GM12892 (cell line): ENCODE measurements around the gene TTC24.
A peak's percentile ranks its signal among the peaks of the same experiment; 100 is the strongest.

ENCODE experiments used
- POLR2A ChIP-seq: IDR thresholded peaks from 2 replicates; pipeline ENCODE4 v1.6.1; 2011; ENCODE audit warnings: low read depth, low read length, control low read depth
- POLR2AphosphoS5 ChIP-seq: IDR thresholded peaks from 2 replicates; pipeline ENCODE4 v1.6.1; 2011; ENCODE audit warnings: low read depth, low read length, control low read depth
- TAF1 ChIP-seq: IDR thresholded peaks from 2 replicates; pipeline ENCODE4 v1.6.1; 2011; ENCODE audit warnings: low read depth, mild to moderate bottlenecking, control low read depth, low read length, borderline replicate concordance

DNA sequence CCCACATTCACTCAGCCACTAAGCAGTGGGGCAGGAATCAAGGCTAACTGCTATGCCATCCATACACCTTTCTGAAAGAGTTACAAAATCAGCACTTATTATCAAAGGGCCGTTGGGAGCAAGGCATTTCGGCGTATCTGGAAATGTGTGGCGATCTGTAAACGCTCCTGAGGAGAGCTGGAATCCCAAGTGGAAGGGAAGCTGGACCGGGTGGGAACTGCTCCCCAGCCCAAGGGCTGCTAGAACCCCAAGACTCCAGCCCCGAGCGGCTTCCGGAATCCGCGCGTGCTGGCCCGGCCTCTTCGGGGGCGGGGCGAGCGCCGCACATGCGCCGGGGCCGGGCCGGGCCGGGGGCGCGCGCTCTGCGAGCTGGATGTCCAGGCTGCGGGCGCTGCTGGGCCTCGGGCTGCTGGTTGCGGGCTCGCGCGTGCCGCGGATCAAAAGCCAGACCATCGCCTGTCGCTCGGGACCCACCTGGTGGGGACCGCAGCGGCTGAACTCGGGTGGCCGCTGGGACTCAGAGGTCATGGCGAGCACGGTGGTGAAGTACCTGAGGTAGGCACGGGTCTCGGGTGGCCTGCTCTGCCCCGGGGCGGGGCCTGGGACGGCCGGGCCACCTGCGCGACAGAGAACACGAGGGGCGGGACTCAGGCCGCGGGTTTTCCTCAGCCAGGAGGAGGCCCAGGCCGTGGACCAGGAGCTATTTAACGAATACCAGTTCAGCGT is 12.1 kb downstream of the TTC24 start, which contains the start of gene NAXE:
- TF ChIP-seq POLR2AphosphoS5 (peak; percentile 73), POLR2A (peak; percentile 90), TAF1 (no peak)
